GM19455 (cell line): Measurements from ENCODE around the gene PDZD11.
"Not testable (repeated sequence)": the region's sequence is repeated elsewhere in the genome, so short reads cannot be mapped to it uniquely, and the experiment has no call there.

Experiments
- ATAC-seq: cut with Tn5 transposase; IDR thresholded peaks from one replicate; pipeline ENCODE4 v1.9.1; 2021; ENCODE audit not compliant: unreplicated experiment

The PDZD11 gene

DNA sequence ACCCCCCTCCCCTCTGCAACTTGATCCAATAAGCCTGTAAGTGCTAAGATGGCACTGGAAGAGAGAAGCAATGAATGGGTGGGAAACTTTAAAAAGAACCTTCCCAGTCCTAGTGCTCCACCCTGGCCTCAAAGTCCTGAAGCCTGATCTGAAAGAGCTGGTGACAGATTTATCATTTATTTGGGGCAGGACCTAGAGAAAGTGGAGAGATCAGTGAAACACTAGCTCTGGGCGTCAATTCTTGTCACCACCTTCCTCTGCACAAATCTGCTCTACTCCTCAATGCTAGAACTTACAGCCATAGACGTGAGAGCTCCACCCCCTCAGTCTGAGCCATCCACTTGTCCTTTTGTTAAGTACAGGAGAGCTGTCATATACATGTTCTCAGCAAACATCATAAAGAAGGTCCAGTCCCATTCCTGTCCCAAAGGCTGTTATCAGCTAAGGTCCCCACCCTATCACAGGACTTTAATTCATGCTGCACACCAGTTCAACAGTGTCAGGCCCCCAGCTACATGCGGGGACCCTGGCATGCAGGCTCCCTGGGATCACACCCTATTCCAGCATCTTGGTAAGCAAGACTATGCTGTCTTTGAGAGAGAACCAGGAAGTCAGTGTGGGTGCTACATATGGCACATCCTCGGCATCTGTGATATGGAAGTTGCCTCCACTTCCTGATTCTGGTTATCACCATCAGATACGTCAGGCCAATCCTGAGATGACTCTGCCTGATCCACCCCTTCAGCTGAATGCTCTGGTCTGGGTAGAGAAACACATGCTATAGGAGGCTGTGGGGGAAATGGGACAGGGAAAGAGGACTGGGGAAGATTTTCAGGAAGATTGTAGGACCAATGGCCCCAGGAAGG, 32.1 kb downstream of the PDZD11 start:
- no peak for ATAC-seq

DNA sequence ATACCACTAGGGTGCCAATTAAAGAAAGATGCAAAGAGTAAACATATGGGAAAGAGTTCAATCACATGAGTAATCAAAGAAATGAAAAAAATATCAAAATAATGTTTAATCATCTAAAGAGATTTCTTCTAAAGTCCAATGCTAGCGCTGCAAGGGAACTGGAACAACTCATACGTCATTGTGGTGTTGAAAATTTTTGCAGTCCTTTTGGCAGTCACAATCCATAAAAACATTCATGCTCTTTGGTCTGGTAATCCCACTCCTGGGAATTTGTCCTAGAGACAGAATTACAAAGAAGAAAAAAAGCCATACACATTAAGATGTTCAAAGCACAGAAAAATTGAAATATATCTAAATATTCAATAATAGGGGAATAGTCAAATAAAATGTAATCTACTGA, 34.3 kb downstream of the PDZD11 start:
- no peak for ATAC-seq

GRCh38 chrX:70254909-70255308, 34.8 kb downstream of the PDZD11 start:
- ATAC-seq, result no peak

DNA sequence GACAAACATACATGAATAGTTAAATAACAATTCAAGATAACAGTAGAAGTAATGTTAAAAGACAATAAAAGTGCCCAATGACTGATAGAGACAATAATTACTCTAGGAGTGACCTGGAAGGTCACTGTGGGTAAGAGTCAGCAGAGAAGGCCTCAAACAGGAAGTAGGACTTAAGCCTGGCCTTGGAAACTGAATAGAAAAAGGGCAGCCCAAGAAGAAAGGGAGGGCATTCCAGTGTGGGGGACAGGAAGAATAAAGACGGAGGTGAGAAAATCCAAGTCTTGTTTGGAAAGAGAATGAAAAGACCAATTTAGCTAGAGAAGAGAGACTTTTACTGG, 35.7 kb downstream of the PDZD11 start:
- ATAC-seq, result no peak

DNA sequence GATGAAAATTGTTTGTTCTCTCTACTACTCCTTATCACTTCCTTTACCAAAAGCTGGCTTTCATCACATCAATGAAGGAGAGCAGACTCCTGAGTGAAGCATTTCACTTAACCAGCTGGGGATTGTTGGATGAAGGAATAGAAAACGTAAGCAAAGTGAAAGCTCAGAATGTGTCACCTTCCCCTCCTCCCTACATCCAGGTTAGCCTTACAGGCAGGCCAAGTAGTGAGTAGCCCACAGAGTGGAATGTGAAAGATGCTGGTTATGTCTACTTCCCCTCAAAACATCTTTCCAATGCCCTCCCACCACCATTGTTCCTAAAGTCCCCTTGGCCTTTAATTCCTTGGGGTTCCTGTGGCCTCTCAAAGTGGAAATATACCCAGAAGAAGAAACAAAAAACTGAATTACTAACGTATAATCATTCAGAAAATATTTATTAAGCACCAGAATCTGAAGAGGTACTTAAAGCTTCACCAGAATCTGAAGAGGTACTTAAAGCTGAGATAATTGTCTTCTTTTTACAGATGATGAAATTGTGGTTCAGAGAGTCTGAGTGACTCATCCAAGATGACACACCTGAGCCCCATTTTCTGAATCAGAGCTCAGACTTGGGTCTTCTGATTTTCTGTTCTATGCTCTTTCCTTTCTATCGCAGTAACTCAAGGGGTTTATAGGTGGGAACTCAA, 36.2 kb downstream of the PDZD11 start:
- ATAC-seq, result no peak

- no peak for ATAC-seq
These were observed 37.2 kb downstream of the PDZD11 start for GRCh38 chrX:70252491-70252890.

GRCh38 chrX:70247252-70247651, 42.5 kb downstream of the PDZD11 start:
- ATAC-seq, result no peak

GRCh38 chrX:70244881-70245280, 44.8 kb downstream of the PDZD11 start:
- no peak for ATAC-seq

- ATAC-seq, result not testable (repeated sequence)
These were observed 46.1 kb downstream of the PDZD11 start for GRCh38 chrX:70243601-70244000.

- no peak for ATAC-seq
These were observed 48.2 kb downstream of the PDZD11 start for GRCh38 chrX:70241501-70241900.

GRCh38 chrX:70240751-70241150, 49.0 kb downstream of the PDZD11 start:
- no peak for ATAC-seq
